ENCODE results near the gene HLX.

GRCh38 chr1:220852408-220852807, 26.8 kb upstream of the HLX start:
- TF ChIP-seq, protein P1, sequence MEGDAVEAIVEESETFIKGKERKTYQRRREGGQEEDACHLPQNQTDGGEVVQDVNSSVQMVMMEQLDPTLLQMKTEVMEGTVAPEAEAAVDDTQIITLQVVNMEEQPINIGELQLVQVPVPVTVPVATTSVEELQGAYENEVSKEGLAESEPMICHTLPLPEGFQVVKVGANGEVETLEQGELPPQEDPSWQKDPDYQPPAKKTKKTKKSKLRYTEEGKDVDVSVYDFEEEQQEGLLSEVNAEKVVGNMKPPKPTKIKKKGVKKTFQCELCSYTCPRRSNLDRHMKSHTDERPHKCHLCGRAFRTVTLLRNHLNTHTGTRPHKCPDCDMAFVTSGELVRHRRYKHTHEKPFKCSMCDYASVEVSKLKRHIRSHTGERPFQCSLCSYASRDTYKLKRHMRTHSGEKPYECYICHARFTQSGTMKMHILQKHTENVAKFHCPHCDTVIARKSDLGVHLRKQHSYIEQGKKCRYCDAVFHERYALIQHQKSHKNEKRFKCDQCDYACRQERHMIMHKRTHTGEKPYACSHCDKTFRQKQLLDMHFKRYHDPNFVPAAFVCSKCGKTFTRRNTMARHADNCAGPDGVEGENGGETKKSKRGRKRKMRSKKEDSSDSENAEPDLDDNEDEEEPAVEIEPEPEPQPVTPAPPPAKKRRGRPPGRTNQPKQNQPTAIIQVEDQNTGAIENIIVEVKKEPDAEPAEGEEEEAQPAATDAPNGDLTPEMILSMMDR (IDR thresholded peaks at IDR 0.05; ENCODE audit: borderline replicate concordance, extremely low read depth, low read length, poor library complexity, severe bottlenecking): no peak
- TF ChIP-seq EZH2 (IDR thresholded peaks at IDR 0.05; ENCODE audit: borderline replicate concordance, low read depth, low read length, severe bottlenecking): no peak
